HG03575 (cell line): ENCODE measurements around the gene ATF7.
A peak's percentile ranks its signal among the peaks of the same experiment; 100 is the strongest.

ENCODE experiments used
- ATAC-seq: cut with Tn5 transposase; IDR thresholded peaks from one replicate; pipeline ENCODE4 v1.9.1; 2021; ENCODE audit not compliant: unreplicated experiment, insufficient number of reproducible peaks, low FRiP score; ENCODE audit errors: extremely low read depth

Gene ATF7

GRCh38 chr12:53508534-53509170 is 117.5 kb downstream of the ATF7 start:
- ATAC-seq = peak; percentile 47

GRCh38 chr12:53507603-53507885 is 118.6 kb downstream of the ATF7 start:
- no peak for ATAC-seq

GRCh38 chr12:53506881-53507602 is 119.1 kb downstream of the ATF7 start, which contains the start of gene NPFF:
TSS of gene NPFF (minus strand) at chr12:53507484. CDS start at chr12:53507474, 10 bp downstream.
- ATAC-seq = no peak

- no peak for ATAC-seq
Observed at GRCh38 chr12:53506450-53506785, 119.8 kb downstream of the ATF7 start.

GRCh38 chr12:53505555-53506449 is 120.4 kb downstream of the ATF7 start:
- ATAC-seq = no peak

GRCh38 chr12:53505086-53505485 is 121.1 kb downstream of the ATF7 start:
- no peak for ATAC-seq

- no peak for ATAC-seq
Observed at GRCh38 chr12:53504004-53504920, 121.9 kb downstream of the ATF7 start.

- ATAC-seq = no peak
Observed at GRCh38 chr12:53502983-53503728, 123.0 kb downstream of the ATF7 start.

- no peak for ATAC-seq
Observed at GRCh38 chr12:53502331-53502730, 123.9 kb downstream of the ATF7 start.

GRCh38 chr12:53501615-53502181 is 124.5 kb downstream of the ATF7 start:
- ATAC-seq = no peak

- ATAC-seq = peak; percentile 43
Observed at GRCh38 chr12:53500776-53501614, 125.2 kb downstream of the ATF7 start, which contains the start of gene TARBP2. TSS of gene TARBP2 (plus strand) at chr12:53501283. CDS start at chr12:53501409, 126 bp downstream.

GRCh38 chr12:53500142-53500775 is 125.9 kb downstream of the ATF7 start:
- peak; percentile 36 for ATAC-seq

- no peak for ATAC-seq
Observed at GRCh38 chr12:53499266-53500141, 126.7 kb downstream of the ATF7 start, which contains the start of gene MAP3K12. TSS of gene MAP3K12 (minus strand) at chr12:53499458. CDS start at chr12:53487391, 12,067 bp downstream.

GRCh38 chr12:53498235-53498630 is 127.9 kb downstream of the ATF7 start:
- no peak for ATAC-seq

- no peak for ATAC-seq
Observed at GRCh38 chr12:53497461-53497860, 128.7 kb downstream of the ATF7 start.

GRCh38 chr12:53496752-53497032 is 129.5 kb downstream of the ATF7 start:
- ATAC-seq = no peak
